Activated CD4-positive, alpha-beta T cell treated with anti-CD3 and anti-CD28 coated beads, Interleukin-2, amount 50 U/mL, for 24 hours (primary cell): ENCODE results near the gene MTA1.

Experiments used
- DNase-seq, 2 donors: peaks; one replicate each; pipeline ENCODE4 v3.0.0-alpha.2; 2020; ENCODE audit warnings: low read depth in 1 of 2, low spot score in 1 of 2

The MTA1 gene

DNA sequence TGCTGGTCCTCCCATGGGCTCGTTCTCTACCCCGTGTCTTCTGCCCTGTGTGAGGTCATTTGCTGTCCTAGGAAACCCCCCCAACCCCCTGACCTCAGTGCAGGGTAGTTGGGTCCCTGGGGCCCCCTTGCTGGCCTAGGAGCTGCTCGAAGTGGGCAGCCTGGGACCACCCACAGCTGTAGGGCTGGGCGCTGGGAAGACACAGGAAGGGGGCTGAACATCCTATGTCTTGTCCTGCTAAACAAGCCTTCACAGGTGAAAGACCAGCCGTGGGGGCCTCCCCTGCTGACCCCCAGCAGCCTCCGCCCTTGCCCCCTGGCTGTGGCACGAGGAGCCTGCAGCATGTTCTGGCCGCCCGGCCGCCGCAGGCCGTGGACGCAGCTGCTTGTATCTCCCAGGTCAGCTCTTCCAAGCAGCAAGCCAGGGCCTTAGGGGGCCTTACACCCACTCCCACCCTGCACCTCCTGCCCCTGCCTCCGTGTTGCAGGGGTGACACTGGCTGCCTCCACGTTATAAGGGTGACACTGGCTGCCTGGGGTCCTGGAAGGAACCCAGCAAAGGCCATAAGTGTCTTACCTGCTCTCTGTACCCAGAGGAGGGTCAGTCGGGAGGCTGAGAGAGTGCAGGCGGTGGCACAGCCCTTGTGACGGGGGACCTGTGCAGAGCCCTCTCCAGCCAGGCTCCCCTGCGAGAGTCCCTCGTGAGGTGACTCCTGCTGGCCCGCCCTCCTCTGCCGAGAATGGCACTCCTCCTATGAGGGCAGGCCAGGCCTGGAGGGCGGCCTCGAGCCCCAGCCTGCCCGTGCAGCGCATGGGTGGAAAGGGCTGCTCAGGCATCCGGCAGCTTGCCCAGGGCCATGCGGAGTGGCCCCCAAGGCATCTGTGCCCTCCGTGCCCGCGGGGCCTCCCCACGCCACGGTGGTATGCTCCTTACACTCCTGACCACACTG lies 32.8 kb upstream of the MTA1 start:
- DNase-seq = no peak

DNA sequence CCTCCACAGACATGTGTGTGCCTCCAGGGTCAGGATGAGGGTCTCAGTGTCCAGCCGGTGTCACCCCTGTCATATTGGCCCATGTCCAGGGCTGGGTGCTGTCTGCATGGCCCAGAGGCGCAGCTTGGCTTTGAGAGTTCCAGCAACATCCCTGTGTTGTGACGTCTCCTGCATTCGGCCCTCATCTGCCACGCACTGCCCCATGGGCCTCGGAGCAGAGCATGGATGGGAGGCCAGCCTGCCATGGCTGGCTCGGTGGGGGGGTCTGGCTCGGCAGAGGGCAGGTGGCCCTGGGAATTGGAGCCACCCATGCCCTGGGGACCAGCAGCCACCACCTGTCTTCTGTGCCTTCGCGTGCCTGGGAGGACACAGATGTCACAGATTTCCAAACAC lies 32.1 kb upstream of the MTA1 start:
- no peak for DNase-seq

DNA sequence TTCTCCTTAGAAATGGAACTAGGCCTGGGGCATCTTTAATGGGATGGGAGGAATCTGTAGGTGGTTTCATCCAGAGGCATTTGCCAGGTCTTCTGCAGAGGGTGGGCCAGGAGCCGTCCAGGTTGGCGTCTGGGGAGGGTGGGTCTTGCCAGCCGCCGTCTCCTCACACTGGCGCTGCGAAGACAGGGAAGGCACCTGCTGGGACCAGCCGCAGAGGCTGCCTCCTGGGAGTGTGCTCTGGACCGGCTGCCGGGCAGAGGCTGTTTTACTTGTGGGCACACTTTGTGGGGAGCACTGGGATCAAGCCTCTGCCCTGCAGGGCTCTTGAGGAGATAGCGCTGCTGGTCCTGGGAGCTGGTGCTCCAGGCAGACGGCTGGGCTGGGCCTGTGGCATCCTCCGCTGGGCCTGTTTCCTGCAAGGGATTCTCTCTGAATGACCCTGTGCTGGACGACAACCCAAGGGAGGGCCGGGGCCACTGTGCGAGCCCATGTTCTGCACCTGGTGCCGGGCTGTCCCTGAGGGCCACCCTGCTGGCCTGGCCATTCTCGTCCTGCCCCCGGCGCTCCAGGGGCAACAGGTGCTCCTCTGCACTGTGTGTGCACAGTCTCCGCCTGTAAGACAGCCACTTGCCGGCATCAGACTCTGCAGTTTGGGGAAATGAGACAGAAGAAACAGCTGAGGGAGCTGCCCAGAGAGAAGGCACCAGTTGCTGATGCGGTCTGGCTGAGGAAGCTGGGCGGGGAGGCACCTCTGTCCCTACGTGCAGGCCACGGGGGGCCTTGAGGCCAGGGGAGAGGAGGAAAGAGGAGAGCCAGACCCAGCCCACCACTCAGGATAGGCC lies 31.3 kb upstream of the MTA1 start:
- DNase-seq = no peak

DNA sequence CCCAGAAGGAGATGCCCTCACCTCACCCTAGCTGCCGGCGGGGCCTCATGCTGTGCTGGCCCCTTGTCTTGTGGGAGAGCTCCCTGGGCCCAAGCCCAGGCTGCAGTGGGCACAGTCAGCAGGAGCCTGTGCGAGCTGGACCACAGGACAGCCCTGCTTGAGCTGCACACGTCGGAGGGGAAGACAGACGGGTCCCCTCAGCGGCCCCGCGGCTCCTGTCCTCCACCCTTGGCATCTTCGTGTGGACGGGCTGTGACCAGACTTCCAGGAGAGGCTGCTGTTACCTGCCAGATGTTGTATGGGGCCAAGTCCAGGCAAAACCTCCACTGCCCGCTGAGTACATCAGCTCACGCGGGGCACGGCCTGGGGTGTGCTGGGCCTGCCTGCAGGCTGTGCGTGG lies 30.7 kb upstream of the MTA1 start:
- DNase-seq = no peak

DNA sequence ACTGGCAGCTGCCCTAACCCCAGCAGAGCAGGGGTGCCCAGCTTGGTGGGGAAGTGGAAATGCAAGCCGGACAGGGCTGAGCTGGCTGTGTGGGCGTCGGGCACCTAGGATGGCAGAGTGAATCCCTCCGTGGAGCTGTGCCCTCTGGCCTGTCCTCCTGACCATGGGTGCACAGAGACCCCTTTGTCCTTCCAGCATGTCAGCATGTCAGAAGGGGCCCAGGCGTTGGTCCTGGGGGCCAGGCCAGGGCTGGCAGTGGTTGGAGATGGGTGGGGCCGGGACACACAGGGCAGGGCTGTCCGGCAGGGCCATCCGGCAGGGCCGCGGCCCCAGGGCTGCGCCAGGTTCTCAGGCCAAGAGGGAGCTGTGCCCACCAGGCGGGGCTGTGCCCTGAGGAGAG lies 30.1 kb upstream of the MTA1 start:
- no peak for DNase-seq

DNA sequence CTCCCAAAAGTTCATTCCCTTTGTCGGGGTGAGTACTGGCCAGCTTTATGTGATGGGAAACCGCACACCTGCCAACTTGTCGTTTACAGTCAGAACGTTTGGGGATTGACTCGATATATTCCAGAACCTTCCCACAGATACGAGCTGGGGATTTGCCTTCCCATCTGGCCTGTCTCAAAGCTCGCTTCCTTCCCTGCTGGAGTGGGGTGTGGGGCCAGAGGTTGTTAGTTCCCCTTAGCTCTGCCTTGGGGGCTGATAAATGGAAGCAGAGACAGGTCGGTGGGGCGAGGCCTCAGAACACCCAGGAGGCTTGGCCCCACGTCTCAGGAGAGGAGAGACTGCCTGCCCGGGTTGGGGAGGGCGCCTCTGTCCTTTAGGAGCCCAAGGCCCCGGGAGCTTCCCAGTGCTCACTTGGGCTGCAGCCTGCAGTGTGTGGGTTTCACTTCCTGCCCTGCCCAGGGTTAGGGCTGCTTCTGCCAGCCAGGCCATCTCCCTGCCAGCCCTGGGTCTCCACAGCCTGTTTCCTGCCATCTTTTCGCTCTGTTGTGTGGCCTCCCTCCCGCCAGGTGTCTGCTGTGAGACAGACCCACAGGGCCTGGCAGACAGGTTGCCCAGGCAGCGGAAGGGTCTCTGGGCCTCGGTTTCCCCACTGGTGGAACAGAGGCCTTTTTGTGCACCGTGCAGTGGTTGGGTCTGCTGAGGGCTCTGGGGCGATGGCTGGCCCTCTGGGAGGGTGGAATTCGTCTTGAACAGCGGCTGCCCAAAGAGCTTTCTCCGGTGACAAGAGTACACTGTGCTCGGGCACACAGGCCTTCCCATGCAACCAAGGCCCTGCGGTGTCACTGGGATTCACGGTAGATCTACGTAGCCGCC lies 29.4 kb upstream of the MTA1 start:
- DNase-seq = no peak

DNA sequence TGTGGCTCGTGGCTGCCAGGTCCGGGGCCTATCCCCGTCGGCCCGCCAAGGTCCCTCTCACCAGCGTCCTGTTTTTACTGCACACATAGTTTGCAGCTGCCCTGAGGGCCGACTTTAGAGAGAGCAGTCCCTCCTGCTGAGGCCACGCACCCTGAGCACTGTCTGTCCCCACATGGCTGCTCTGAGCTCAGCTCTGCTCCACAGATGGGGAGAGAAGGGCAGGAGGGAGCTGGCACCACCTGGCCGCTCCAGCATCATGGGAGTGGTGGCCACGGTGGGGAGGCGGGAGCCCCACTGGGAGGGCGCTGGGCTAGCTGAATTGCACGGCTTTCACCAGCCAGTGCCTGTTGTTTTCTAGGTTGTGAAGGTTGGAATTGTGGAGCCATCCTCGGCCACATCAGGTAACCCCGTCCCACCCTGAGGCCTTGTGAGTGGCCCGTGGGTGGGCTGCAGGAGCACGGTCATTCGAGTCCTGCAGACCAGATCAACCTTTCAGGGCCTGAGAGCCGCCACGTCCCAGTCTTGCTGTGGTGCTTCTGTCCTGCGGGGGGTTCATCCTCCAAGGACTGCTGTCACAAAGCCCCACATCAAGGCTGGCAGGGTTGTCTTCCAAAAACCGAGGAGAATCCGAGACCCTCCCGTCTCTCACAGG lies 28.7 kb upstream of the MTA1 start:
- no peak for DNase-seq

DNA sequence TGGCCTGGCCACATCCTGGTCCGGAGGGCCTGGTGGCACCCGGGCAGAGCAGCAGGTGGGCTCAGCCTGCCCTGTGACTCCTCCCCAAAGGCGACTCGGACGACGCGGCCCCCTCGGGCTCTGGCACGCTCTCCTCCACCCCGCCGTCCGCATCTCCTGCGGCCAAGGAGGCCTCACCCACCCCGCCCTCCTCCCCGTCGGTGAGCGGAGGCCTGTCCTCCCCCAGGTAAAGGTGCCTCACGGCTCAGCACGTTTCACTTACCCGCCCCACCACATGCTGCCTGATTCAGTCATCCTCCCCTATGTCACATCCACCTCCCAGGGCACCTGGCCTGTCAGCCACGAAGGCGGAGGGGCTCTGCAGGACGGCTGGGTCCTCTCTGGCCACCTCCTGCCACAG lies 28.1 kb upstream of the MTA1 start:
- DNase-seq = no peak

DNA sequence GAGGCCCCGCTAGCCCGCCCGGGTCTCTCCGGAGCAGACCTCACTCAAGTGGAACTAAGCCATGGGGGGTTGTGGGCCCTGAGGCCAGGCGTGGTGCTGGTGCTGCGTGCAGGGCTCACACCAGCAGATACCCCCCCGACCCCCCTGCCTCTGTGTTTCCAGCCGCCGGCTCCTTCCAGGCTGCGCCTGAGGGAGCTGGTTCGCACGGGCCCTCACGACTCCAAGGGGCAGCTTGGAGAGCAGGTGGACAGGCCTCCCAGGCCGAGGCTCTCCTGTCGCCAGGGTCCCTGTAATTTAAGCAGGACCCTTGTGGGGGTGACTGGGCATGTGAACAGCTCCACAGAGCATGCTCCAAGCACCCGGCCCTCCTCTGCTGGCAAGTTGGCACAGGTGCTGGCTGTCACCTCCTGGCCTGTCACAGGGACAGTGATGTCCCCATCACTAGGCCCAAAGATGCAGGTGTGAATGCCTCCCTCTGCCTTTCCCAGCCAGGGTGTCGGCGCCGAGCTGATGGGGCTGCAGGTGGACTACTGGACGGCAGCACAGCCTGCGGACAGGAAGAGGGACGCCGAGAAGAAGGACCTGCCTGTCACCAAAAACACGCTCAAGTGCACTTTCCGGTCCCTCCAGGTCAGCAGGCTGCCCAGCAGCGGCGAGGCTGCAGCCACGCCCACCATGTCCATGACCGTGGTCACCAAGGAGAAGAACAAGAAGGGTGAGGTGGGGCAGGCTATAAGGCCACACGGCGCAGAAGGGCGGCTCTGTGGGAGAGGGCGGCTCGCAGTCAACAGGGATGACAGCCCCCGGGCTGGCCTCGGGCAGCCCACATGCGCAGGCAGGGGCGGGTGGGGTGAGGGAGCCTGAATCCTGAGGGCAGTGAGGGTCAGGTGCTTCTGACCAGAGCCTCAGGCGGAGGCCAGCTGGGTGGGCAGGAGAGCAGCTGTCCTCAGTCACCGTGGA lies 27.2 kb upstream of the MTA1 start:
- DNase-seq = no peak

DNA sequence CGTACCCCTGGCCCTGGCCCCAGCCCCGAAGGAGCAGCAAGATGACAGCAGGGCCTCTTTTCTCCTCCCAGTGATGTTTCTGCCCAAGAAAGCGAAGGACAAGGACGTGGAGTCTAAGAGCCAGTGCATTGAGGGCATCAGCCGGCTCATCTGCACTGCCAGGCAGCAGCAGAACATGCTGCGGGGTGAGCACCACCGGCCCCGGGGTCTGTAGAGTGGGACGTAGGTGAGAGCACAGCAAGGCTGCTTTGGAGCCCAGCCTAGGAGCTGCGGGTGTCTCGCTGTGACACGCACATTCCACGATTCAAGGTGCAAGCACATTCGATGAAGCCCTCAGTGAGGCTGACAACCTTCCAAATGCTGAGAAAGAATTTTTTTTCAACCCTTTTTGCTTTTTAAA lies 26.5 kb upstream of the MTA1 start:
- no peak for DNase-seq

DNA sequence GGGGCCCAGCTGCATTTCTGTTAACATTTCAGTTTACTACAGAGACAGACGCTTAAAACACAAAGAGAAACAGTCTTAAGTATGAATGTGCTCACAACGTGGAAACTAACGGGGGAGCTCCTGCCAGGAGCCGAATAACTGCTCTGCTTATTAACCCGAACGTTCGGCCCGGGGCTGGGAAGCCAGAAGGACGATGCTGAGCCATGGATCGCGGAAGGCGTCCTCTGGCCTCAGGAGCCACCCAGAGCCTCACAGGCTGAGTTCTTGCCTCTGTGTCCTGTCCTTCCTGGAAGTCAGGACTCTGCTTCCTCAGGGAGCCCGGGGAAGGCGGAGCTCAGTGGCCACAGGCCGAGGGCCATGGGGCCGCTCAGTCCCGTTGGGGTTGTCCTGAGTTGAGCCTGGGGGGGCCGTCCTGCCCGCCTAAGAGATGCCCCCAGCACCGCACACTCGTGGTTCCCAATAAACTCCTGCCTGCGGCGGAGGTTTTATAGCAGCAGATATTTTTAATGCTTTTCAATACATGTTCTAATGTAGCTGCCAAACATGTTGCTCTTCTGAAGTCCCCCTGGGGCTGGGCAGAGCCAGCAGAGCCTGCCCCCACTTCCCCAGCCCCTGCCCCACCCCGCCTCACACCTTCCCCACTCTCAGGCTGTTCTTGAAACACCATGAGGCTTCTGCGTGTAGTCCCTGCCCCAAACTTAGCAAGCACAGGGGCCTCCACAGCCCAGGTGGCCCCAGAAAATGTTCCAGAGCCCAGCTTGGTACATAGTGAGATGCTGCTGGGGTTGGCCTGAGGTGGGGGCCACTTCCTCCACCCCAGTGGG lies 24.7 kb upstream of the MTA1 start:
- no peak for DNase-seq

DNA sequence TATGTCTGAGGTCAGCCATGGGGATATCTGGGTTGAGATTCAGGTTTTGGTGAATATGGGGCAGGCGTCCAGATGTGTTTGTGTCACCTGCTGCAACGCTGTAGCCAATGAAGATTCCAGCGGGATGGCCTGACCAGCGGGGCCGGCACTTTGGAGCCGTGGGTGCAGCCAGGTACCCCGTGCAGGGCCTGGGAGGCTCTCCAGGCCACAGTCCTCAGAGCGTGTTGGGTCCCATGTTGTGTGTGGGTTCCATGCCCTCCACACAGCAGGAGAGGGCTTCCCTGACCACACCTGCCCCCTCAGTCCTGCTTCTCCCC lies 24.1 kb upstream of the MTA1 start:
- DNase-seq = no peak

DNA sequence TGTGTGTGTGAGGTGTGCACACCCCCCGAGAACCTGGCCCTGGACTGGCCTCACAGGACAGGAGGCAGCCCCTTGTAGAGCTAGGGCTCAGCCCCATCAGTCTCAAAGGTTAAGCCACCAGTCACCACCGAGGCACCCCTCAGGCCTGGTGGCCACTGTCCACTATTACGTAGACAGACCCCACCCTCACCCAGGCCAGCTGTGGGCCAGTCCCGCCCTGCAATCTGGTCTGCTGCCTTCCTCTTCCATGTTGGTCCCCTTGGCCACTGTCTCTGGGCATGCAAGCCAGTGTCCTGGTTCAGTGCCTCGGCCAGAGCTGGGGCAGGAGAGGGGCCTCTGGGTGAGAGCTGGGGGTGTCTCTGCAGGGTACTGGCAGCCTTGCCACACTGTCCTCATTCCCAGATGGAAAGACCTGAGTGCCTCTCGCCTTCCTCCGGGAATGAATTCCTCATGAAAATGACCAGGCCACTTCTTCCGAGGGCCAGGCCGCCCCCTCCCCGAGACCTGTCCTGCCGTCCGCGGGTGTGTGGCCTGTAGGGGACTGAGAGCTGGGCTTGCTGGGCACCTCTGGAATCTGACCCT lies 22.2 kb upstream of the MTA1 start:
- no peak for DNase-seq

DNA sequence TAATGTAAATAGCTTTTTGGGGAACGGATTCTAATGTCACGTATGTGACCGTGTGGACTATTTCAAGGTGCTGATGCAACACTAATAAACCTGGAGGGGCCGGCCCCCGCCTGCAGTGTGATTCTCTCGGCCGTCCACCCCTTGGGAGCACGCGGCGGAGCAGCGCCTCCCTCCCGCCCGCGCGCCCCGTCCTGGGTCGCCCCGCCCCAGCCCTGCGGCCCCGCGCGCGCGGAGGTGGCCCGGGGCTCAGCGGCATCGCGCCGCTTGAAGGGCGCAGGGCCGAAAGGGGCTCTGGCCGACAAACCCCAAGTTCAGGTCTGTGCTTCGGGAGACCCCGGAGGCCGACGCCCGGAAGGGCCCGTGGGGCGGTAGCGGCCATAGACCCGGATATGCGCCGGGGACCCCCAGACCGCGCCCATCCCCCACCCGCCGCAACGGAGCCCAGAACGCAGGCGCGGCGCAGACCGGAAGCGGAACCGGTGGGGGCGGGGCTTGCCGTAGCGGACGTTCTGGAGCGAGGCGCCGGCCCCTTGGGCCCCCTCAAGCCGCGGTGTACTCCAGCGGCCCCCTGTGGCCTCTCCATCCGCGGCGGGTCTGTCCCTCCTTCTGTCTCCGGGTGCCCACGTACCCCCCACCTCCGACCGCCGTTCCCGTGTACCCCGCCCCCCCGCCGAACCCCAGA lies 21.4 kb upstream of the MTA1 start, which contains the start of gene TEX22:
TSS of gene TEX22 (plus strand) at position 495 of the 682 bp plus-strand sequence. CDS start 803 bp downstream, outside the sequence.
- peak; percentile 89 to 90 for DNase-seq

DNA sequence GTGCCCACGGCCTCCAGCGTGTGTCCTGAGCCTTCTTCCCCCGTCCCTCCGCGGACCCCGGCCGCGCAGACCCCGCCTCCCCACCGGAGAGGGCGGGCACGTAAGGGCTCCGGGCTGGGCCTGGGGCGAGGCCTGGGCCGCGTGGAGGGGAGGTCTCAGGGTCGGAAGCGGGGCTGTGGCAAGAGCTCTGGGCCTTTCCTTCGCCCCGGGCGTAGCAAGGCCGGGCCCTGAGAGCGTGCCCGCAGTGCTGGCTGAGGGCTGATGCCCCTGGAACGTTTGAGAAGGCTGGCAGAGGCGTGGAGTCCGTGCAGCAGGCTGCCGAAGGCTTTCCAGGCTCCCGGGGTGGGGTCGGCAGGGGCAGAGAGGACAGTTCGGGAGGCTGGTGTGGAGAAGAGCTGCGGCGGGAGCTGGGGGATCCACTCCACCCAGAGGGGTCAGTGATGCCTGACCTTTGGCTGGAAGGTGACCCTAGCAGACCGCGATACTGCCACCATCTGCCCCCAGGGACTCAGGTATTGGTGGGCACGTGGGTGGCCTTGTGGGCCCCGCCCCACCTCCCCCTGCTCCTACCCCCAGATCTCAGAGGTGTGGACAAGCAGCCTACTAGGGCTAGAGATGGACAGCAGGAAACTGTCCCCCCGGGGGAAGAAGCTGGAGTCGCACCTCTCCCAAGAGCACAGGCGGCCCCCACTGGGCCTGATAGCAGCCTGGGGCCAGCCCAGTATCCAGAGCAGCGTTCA lies 20.7 kb upstream of the MTA1 start:
- peak in 1 of 2 donors; percentile 30 for DNase-seq

DNA sequence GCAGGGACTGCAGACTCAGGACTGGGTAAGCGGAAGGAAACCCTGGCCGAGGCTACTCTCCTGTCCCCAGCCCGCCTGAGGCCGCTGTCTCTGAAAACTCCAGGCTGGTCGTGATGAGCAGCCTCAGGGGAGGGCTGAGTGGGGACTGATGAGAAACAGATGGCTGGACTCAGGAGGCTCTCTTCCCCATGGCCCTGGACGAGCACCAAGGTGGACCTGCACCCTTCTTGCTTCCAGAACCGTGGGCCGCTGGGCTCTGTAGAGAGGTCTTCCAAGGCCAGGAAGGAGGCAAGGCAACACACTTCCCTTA lies 20.2 kb upstream of the MTA1 start:
- no peak for DNase-seq

DNA sequence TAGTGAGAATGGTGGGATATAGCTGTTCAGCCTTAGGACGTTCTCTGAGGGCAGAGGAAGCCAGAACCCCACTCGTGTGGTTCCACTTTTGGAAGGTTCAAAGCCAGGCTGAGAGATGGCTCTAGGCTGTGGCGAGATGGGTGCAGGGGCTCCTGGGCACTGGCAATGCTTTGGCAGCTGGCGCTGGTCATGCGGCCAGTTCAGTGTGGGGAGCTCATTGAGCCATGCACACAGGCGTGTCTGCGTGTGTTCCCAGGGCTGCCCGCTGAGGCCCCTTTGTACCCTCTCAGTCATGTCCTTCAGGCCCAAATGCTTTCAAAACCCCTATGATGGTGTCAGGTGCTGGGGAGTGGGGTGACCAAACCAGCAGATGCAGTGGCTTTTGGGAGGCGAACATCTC lies 19.6 kb upstream of the MTA1 start:
- DNase-seq = no peak
